Measurements from ENCODE around the gene PLA2G4E. TPM values are rescaled to one million over a fixed set of nuclear protein-coding genes. Genes with fewer than 3 reads are reported as not detected.

The PLA2G4E gene
- total RNA-seq, 4 donors from 2014 or later = 0.08 to 0.67 TPM; not detected in 2

- 80 to 83% methylated on average over 1 of the region's 12 CpGs for WGBS, 2 donors (ENCODE audit: low coverage in 1 of 2)
- TF ChIP-seq CTCF (IDR thresholded peaks at IDR 0.05) = no peak
- TF ChIP-seq POLR2AphosphoS5 (IDR thresholded peaks at IDR 0.05) = no peak
- TF ChIP-seq EP300 (IDR thresholded peaks at IDR 0.05) = no peak
- TF ChIP-seq POLR2A (IDR thresholded peaks at IDR 0.05) = no peak
- Histone ChIP-seq H3K36me3 (peaks cover 0 to 27% of the 10 kb centered on the region in 2 donors), H3K9me3 (no peaks in the 10 kb centered on the region), H3K4me1 (peaks cover 0 to 65% (median 11%) of the 10 kb centered on the region in 3 donors), H3K27me3 (no peaks in the 10 kb centered on the region), H3K4me3 (no peak overlapping the region), H3K27ac (peak overlapping the region in 2 of 4 donors; percentile 20 to 43)
- ATAC-seq = no peak
Observed at GRCh38 chr15:41952013-41952563, 68.8 kb downstream of the PLA2G4E start.

GRCh38 chr15:41951571-41951970 is 69.3 kb downstream of the PLA2G4E start:
- peak overlapping the region in 2 of 4 donors; percentile 20 to 43 for H3K27ac ChIP-seq
- no peaks in the 10 kb centered on the region for H3K27me3 ChIP-seq
- H3K9me3 ChIP-seq = no peaks in the 10 kb centered on the region
- TF ChIP-seq POLR2AphosphoS5 (IDR thresholded peaks at IDR 0.05) (no peak), POLR2A (IDR thresholded peaks at IDR 0.05) (no peak), CTCF (IDR thresholded peaks at IDR 0.05) (no peak), EP300 (IDR thresholded peaks at IDR 0.05) (no peak)
- 50% methylated on average over 2 of the region's 2 CpGs; no CpG with 5 or more reads in 1 of the 2 donors for WGBS, 2 donors (ENCODE audit: low coverage in 1 of 2)
- no peak overlapping the region for H3K4me3 ChIP-seq
- H3K36me3 ChIP-seq = peaks cover 0 to 27% of the 10 kb centered on the region in 2 donors
- peaks cover 0 to 63% (median 11%) of the 10 kb centered on the region in 3 donors for H3K4me1 ChIP-seq
- no peak for ATAC-seq

- Histone ChIP-seq H3K36me3 (peaks cover 0 to 27% of the 10 kb centered on the region in 2 donors), H3K9me3 (no peaks in the 10 kb centered on the region), H3K27me3 (no peaks in the 10 kb centered on the region), H3K4me3 (no peak overlapping the region), H3K4me1 (peaks cover 0 to 63% (median 11%) of the 10 kb centered on the region in 3 donors), H3K27ac (peak overlapping the region in 2 of 4 donors; percentile 33 to 43)
- WGBS, 2 donors (ENCODE audit: low coverage in 1 of 2) = 38 to 60% methylated on average over 1 to 5 of the region's 5 CpGs
- ATAC-seq = no peak
- TF ChIP-seq EP300 (IDR thresholded peaks at IDR 0.05) (no peak), POLR2AphosphoS5 (IDR thresholded peaks at IDR 0.05) (no peak), CTCF (IDR thresholded peaks at IDR 0.05) (no peak), POLR2A (IDR thresholded peaks at IDR 0.05) (no peak)
Observed at GRCh38 chr15:41950489-41950888, 70.4 kb downstream of the PLA2G4E start.

GRCh38 chr15:41950127-41950483 is 70.7 kb downstream of the PLA2G4E start:
- Histone ChIP-seq H3K36me3 (peaks cover 0 to 27% of the 10 kb centered on the region in 2 donors), H3K4me1 (peaks cover 0 to 65% (median 11%) of the 10 kb centered on the region in 3 donors), H3K27me3 (no peaks in the 10 kb centered on the region), H3K9me3 (no peaks in the 10 kb centered on the region), H3K4me3 (no peak overlapping the region), H3K27ac (peak overlapping the region in 2 of 4 donors; percentile 33 to 43)
- ATAC-seq = no peak
- no peak for TF ChIP-seq POLR2A (IDR thresholded peaks at IDR 0.05)
- TF ChIP-seq EP300 (IDR thresholded peaks at IDR 0.05) = no peak
- TF ChIP-seq POLR2AphosphoS5 (IDR thresholded peaks at IDR 0.05) = no peak
- TF ChIP-seq CTCF (IDR thresholded peaks at IDR 0.05) = no peak
- WGBS, 2 donors (ENCODE audit: low coverage in 1 of 2) = 83 to 100% methylated on average over 1 to 4 of the region's 4 CpGs
